Vagina (tissue), 2 donors: ENCODE measurements around the gene HIGD1B.

Source experiments
- POLR2A ChIP-seq, 2 donors: fragments of 450-650 bp; IDR thresholded peaks; one replicate each; pipeline ENCODE4 v1.6.1; 2017; ENCODE audit warnings: antibody characterized with exemption in 2 of 2, mild to moderate bottlenecking in 2 of 2, moderate library complexity in 2 of 2
- POLR2AphosphoS5 ChIP-seq, 2 donors: sonication (generic); formaldehyde crosslinking; IDR thresholded peaks; one replicate each; pipeline ENCODE4 v1.9.0; 2017; ENCODE audit warnings: antibody characterized with exemption in 2 of 2, mild to moderate bottlenecking in 2 of 2, low read depth in 1 of 2; ENCODE audit not compliant: insufficient read depth in 1 of 2
- TF ChIP-seq, protein P1 (sequence below), 3 experiments: fragments of 450-650 bp in 2 of 3; fragments of 200-600 bp in 1 of 3; sonication (generic) in 1 of 3; IDR thresholded peaks; one replicate each; pipeline ENCODE4 v1.5.1; 2017 to 2019; ENCODE audit warnings: antibody characterized with exemption in 3 of 3, mild to moderate bottlenecking in 2 of 3, moderate library complexity in 2 of 3

DNA sequence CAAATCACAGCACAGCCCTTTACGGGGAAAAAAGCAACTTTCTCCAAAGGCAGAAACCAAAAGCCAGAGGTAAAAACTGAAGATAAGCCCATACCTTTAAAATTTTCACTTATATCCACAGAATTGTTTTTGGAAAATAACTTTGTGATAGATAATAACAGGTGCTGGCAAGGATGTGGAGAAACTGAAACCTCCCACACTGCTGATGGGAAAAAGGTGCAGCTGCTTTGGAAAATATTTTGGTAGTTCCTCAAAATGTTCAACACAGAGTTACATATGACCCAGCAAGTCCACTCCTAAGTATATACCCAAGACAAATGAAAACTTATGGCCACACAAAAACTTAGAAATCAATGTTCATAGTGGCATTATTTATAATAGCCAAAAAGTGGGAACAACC lies 39.3 kb downstream of the HIGD1B start:
- TF ChIP-seq, protein P1, sequence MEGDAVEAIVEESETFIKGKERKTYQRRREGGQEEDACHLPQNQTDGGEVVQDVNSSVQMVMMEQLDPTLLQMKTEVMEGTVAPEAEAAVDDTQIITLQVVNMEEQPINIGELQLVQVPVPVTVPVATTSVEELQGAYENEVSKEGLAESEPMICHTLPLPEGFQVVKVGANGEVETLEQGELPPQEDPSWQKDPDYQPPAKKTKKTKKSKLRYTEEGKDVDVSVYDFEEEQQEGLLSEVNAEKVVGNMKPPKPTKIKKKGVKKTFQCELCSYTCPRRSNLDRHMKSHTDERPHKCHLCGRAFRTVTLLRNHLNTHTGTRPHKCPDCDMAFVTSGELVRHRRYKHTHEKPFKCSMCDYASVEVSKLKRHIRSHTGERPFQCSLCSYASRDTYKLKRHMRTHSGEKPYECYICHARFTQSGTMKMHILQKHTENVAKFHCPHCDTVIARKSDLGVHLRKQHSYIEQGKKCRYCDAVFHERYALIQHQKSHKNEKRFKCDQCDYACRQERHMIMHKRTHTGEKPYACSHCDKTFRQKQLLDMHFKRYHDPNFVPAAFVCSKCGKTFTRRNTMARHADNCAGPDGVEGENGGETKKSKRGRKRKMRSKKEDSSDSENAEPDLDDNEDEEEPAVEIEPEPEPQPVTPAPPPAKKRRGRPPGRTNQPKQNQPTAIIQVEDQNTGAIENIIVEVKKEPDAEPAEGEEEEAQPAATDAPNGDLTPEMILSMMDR (IDR thresholded peaks at IDR 0.05) = no peak
- TF ChIP-seq POLR2A (IDR thresholded peaks at IDR 0.05) = no peak
- TF ChIP-seq POLR2AphosphoS5 (IDR thresholded peaks at IDR 0.05; ENCODE audit: insufficient read depth in 1 of 2, low read depth in 1 of 2) = no peak
